SW 1271 (cell line): ENCODE measurements around the gene CSNK2A1.
"Not testable (repeated sequence)": the region's sequence is repeated elsewhere in the genome, so short reads cannot be mapped to it uniquely, and the experiment has no call there.

Source experiments
- DNase-seq, 2 experiments: peaks; one replicate each; lab custom pipeline; 2025; lab: John Stamatoyannopoulos, UW

The CSNK2A1 gene

DNA sequence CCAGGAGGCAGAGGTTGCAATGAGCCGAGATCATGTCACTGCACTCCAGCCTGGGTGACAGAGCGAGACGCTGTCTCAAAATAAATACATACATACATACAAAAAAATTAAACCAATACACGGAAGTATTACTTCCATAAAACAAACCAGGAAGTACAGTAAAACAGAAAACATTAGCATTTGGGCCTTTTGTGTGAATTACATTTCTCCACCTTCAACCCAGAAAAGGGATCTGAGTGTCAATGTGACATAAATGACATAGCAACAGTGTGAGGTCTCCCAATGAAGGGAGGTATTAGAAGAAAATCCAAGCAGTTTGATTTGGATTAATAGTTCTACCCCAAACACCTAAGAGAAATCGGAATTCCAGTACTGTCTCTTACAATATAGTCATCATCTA, 10.1 kb downstream of the CSNK2A1 start:
- no peak for DNase-seq

DNA sequence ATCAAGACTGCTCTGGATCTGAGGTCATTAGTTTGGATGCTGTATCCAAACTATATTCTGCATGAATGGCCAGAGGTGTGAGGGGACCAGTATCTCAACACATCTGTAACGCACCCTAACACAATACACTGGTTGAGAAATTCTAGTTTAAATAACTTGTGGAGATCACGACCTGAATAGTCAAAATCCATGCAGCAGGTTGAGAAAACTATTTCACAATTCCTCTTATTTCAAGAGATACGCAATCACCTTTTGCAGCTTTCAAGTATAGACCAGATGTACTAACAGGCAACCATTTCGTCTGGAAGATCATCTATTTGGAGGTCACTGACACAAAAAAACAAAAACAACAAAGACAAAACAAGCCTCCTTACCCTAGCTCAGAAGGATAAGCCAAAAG, 11.1 kb downstream of the CSNK2A1 start:
- no peak for DNase-seq

DNA sequence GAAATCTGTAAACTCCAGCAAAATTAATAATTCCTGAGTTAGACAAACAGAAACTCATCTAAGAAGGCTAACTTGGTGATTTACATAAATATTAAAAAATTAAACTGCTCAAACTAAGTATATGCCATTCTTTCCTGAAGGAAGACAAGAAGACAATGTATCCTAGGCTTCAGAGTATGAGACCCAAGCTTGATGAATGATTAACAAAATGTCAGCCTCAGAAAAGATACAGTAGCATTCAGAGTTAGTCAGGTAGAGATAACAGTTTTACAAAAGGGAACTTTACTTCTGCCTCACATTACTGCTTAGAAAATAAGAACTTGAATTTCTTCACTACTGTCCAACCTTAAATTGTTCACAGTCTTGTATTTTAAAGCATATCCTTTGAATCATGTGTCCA, 12.0 kb downstream of the CSNK2A1 start:
- DNase-seq, result no peak

- no peak for DNase-seq
Measured at GRCh38 chr20:530321-530720, 13.3 kb downstream of the CSNK2A1 start.

DNA sequence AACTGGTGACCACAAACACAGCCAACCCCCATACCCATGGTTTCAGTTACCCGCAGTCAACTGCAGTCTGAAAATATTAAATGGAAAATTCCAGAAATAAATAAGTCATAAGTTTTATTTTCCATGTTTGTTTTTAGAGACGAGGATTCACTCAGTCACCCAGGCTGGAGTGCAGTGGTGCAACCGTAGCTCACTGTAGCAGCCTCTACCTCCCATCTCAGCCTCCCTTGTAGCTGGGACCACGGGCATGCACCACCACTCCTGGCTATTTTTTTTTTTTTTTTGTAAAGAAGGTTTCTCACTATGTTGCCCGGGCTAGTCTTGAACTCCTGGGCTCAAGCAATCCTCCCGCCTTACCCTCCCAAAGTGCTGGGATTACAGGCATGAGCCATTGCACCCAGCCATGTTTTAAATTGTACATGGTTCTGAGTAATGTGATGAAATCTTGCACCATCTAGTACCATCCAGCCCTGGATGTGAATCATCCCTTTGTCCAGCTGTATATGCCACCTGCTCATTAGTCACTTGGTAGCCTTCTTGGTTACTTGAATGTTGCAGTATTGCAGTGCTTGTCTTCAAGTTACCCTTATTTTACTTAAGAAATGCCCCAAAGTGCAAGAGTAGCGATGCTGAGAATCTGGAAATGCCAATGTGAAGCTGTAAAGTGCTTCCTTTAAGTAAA, 14.5 kb downstream of the CSNK2A1 start:
- DNase-seq, result peak; percentile 60 to 83

- no peak for DNase-seq
Measured at GRCh38 chr20:527571-527886, 16.1 kb downstream of the CSNK2A1 start.

DNA sequence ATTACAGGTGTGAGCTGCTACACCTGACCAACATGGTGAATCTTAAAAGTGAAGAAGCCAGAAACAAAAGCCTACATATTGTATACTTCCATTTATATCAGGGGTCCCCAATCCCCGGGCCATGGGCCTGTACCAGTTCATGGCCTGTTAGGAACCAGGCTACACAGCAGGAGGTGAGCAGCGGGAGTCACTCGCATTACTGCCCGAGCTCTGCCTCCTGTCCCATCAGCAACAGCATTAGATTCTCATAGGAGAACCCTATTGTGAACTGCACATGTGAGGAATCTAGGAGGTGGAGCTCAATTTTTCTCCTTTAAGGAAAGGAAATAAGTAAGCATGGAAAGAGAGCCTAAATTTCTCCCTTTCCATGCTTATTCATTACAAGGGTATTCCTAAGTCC, 21.7 kb downstream of the CSNK2A1 start:
- no peak for DNase-seq

GRCh38 chr20:519999-520398, 23.6 kb downstream of the CSNK2A1 start:
- no peak for DNase-seq

DNA sequence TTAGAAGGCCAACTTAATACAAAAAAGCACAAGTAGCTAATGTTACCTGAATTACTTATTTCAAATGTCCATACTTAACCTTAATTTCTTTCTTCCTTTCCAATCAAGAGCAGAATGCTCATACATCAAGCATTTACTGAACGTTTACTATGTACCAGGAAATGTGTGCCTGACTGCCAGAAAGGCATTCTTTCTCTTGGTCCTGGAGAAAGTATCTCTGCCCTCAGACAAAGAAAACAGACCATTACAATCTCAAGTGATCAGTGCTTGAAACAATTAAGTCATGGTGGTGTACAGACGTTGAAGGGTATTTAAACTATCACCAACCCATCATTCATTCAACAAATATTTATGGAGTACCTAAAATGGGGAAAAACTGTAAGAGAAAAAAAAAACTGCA, 26.4 kb downstream of the CSNK2A1 start:
- no peak for DNase-seq

GRCh38 chr20:516799-517198, 26.8 kb downstream of the CSNK2A1 start:
- DNase-seq, result no peak

GRCh38 chr20:515696-516095, 27.9 kb downstream of the CSNK2A1 start:
- DNase-seq, result no peak

GRCh38 chr20:513429-513828, 30.2 kb downstream of the CSNK2A1 start:
- DNase-seq, result no peak

DNA sequence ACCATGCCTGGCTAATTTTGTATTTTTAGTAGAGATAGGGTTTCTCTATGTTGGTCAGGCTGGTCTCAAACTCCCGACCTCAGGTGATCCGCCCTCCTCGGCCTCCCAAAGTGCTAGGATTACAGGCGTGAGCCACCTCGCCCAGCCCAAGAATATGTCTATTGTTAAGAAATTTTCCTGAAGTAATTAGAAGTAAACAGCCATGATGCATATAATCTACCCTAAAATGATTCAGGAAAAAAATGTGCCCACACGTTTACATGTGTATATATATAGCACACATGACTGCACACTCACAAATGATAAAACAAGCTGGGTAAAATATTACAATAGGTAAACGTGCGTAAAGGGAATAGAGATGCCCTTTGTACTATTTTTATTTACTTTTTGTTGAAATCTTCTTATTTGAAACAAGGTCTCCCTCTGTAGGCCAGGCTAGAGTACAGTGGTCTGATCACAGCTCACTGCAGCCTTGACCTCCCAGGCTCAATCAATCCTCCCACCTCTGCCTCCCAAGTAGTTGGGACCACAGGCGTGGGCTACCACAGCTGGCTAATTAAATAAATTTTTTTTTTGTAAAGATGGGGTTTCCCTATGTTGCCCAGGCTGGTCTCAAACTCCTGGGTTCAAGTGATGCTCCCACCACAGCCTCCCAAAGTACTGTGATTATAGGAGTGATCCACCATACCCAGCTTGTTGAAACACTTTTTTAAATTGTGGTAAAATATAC, 33.1 kb downstream of the CSNK2A1 start:
- not testable (repeated sequence) for DNase-seq

DNA sequence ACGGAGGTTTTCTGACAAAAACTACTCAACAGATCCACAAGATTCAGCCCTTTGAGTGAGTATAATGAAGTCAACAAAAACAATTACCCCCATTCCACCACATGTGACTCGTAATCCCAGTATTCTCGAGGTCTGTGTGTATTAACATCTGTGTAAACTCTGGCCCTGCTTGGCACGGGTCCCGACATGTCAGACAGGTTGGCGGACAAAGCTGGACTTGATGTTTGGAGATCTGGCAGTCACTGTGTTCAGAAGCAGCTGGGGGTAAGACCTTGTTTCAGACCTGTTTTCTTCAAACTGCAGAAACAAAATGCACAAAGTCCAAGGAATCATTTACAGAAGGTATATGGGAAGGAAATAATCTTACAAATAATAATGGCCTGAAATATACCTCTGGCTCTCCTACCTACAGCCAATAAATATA, 35.2 kb downstream of the CSNK2A1 start:
- not testable (repeated sequence) for DNase-seq

- DNase-seq, result no peak
Measured at GRCh38 chr20:507761-508332, 35.7 kb downstream of the CSNK2A1 start.

- no peak for DNase-seq
Measured at GRCh38 chr20:507006-507758, 36.4 kb downstream of the CSNK2A1 start.

DNA sequence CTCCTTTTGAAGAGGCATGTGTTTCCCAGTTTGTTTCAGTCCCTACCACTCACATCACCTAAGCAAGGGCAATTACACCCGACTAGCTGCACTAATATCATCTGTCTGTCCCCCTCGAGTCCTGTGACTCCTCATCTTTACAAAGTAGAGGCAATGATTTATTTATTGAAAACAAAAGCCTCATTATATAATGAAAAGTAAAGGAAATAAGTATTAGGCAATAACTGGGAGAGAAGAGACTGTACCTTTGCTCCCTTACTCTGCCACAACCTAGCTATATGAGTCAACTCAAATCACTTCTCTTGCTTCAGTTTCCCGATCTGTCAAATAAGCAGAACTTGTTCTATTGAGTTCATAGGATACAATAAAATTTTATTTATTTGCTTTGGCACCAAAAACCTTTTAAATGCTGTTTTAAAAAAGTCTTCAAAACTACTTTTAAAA, 38.9 kb downstream of the CSNK2A1 start:
- no peak for DNase-seq

DNA sequence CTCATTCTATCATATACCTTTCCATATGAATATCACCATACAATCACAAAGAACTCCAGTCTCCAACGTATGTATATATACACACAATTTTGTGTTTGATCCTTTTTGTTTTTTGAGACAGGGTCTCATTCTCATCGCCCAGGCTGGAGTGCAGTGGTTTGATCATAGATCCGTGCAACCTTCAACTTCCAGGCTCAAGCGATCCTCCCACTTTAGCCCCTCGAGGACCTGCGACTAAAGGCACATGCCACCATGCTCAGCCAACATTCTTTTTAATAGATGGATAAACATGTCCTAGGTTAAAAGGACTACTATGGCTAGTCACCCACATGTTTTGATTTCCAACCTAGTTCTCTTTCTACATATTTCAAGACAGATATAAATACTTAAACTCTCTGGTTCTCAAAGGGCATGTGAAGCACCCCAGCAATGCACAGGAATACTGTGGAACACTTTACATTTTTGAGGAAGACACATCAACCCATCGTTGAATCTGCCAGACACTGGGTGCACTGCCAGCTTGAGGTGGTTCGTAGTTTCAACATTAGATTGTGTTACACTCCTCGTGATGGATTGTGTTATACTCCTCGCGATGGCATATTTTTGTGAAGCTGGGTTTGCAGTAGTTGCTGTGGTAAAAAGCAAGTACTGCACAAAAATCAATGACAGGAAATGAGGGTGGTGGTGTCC, 40.4 kb downstream of the CSNK2A1 start:
- no peak for DNase-seq

DNA sequence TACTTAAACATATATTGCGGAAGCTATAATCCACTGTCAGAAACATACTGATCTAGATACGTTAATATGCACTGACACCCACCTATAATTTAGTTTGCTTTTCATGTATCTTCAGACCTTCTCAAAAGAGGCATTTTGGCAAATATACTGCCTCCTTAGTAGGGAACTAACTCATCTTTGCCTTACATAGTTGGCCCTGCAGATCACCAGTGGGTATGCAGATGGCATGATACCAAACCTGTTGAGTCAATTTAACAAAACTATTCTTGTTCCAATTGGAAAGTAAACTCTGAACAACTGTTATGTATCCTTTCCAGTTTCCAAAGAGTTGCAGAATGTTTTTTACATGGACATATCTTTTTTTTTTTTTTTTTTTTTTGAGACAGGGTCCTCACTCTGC, 45.6 kb downstream of the CSNK2A1 start:
- no peak for DNase-seq

DNA sequence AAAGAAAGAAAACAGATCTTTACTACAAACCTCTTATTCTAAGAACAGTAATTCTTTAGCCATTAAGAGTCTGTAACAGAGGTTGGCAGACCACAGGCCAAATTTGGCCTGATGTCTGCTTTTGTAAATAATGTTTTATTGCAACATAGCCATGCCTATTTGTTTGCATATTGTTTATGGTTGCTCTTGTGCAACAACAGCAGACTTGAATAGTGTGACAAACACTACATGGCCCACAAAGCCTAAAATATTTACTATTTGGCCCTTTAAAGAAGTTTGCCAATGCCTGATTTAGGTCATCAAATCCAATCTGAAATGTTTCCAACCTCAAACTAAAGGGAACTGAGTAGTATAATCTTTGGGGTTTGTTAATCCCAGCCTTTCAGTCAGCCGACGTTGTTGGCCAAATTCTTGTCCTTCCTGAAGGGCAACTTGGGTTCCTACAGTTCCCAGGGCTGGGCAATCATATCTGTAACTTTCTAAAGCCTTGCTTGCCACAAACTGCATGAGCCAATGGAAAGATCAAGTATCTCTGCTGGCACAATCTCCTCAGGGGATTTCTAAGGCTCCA, 47.4 kb downstream of the CSNK2A1 start:
- DNase-seq, result no peak

- DNase-seq, result no peak
Measured at GRCh38 chr20:492159-492558, 51.4 kb downstream of the CSNK2A1 start.

GRCh38 chr20:487655-488054, 55.9 kb downstream of the CSNK2A1 start:
- DNase-seq, result no peak
